Measurements from ENCODE around the gene CEACAM18. TPM values are rescaled to one million over a fixed set of nuclear protein-coding genes. Genes with fewer than 3 reads are reported as not detected.
A peak's percentile ranks its signal among the peaks of the same experiment; 100 is the strongest.

The CEACAM18 gene
- total RNA-seq, 2 experiments from 2014 or later: not detected

GRCh38 chr19:51448011-51448410, 30.3 kb upstream of the CEACAM18 start:
- H3K36me3 Mint-ChIP-seq: peaks cover 27% of the 10 kb centered on the region
- POLR2A ChIA-PET: interaction anchor here (1.0 kb wide), 1 partner anchor 80 kb away, joined by 3 read pairs; no protein-coding TSS in a partner anchor
- H3K27me3 Mint-ChIP-seq: no peaks in the 10 kb centered on the region
- H3K9me3 Mint-ChIP-seq: peaks cover 52% of the 10 kb centered on the region
- peak overlapping the region; percentile 51 for H3K4me3 Mint-ChIP-seq
- H3K27ac Mint-ChIP-seq: peak overlapping the region; percentile 93
- CTCF ChIA-PET: interaction anchor here (1.4 to 3.3 kb wide), 2 partner anchors 25 to 68 kb away, joined by 4 to 15 read pairs; no protein-coding TSS in a partner anchor
- H3K4me1 Mint-ChIP-seq (ENCODE audit: low read depth): peaks cover 53% of the 10 kb centered on the region
- intact Hi-C loops (cut with micrococcal nuclease): loop anchor here (2.0 to 5.0 kb wide), 3 partner anchors 25 to 336 kb away; no protein-coding TSS in a partner anchor
- DNase-seq: no peak

DNA sequence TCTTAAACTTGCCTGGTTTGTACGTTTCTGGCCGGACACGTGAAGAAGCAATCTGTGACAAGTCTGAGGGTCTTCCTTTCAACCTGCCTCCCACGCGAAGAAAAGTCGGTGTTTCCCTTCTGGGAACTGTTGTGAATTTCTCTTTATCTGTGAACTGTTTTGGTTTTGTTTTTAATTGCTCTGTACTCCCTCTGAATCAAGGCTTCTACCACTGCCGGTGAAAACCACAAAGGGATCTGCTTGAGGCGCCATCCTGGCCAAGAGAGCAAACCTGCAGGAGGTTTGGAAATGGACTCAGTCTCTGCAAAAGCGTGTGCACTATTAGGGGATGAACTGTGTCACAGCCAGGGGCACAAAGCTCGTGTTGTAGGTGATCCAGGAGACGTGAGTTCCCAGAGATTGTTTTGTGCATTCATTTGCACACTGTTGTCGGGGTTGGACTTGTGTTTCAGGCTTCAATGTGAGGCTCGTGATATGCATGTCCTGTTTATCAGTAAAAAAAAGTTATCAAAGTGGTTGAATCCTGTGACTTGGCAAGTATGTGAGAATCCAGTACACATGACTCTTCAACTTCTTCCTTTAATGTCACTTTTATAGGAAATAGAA, 29.8 kb upstream of the CEACAM18 start:
- Mint-ChIP-seq H3K27me3 (no peaks in the 10 kb centered on the region), H3K36me3 (peaks cover 24% of the 10 kb centered on the region), H3K4me1 (ENCODE audit: low read depth) (peaks cover 49% of the 10 kb centered on the region), H3K9me3 (peaks cover 52% of the 10 kb centered on the region), H3K4me3 (peak overlapping the region; percentile 51), H3K27ac (peak overlapping the region; percentile 93)
- peak; percentile 80 for DNase-seq
- intact Hi-C loops (cut with micrococcal nuclease): loop anchor here (2.0 to 5.0 kb wide), 3 partner anchors 24 to 336 kb away; no protein-coding TSS in a partner anchor
- ChIA-PET POLR2A (interaction anchor here (1.0 to 1.1 kb wide), 2 partner anchors 9 to 81 kb away, joined by 3 read pairs; no protein-coding TSS in a partner anchor), CTCF (interaction anchor here (0.7 to 3.3 kb wide), 4 partner anchors 8 to 209 kb away, joined by 3 to 15 read pairs (median 4); no protein-coding TSS in a partner anchor)

DNA sequence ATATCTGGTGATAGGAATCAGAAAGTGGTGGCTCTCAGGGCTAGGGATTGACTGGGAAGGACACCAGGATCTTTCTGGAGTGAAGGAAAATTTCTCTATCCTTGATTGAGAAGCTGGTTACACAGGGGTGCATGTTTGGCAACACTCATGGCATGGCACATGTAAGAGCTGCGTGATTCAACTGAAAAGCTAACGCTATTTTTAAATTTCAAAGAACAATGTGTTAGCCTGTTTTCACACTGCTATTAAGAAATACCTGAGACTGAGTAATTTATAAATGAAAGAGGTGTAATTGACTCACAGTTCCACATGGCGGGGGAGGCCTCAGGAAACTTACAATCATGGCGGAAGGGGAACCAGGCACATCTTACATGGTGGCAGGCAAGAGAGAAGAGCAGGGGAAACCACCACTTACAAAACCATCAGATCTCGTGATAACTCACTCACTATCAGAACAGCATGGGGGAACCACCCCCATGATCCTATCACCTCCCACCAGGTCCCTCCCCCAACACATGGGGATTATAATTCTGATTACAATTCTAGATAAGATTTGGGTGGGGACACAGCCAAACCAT, 27.5 kb upstream of the CEACAM18 start:
- CTCF ChIA-PET: interaction anchor here (0.7 to 1.7 kb wide), 4 partner anchors 9 to 29 kb away, joined by 3 to 7 read pairs (median 3); no protein-coding TSS in a partner anchor
- peak overlapping the region; percentile 83 for H3K27ac Mint-ChIP-seq
- POLR2A ChIA-PET: interaction anchor here (1.0 to 1.4 kb wide), 2 partner anchors 10 to 11 kb away, joined by 3 to 4 read pairs; no protein-coding TSS in a partner anchor

DNA sequence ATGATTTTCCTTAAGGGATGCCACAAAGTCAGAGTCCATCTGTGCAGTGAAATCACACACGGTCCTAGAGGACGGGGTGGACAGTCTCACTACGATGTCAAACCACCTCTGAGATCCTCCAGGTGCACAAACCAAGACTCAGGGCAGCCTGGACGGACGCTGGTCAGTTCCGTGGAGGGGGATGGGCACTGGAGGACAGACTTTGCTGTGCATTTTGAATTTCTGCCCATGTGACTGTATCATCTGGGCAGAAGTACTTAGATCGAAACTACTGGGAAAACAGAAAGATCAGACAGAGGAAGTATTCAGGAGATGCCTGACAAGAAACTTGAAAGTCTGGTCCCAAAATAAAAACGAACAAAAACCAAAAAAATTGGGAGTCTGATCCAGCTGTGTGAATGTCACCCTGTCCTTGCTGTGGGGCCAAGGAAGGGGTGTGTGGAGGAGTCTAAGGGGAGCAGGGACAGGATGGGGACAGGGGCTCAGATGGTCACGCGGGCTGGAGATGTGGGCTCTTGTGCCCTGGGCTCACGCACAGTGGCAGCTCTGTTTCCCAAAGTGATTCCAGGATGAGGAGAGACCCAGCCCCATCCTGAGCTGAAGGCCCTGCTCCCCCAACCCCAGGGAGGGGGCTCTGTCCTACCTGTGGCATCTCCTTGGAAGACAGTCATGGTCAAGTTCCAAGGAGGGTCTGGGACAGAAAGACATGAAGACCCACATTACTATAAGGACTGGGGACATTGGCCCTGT, 21.6 kb upstream of the CEACAM18 start:
- H3K36me3 Mint-ChIP-seq: peaks cover 6% of the 10 kb centered on the region
- H3K27me3 Mint-ChIP-seq: peaks cover 10% of the 10 kb centered on the region
- CTCF ChIA-PET: interaction anchor here (1.7 kb wide), 1 partner anchor 16 kb away, joined by 6 read pairs; no protein-coding TSS in a partner anchor
- no peak overlapping the region for H3K4me3 Mint-ChIP-seq
- no peak overlapping the region for H3K27ac Mint-ChIP-seq
- intact Hi-C loops (cut with micrococcal nuclease): no loop called here
- H3K4me1 Mint-ChIP-seq (ENCODE audit: low read depth): peaks cover 6% of the 10 kb centered on the region
- no peak for DNase-seq
- POLR2A ChIA-PET: no interaction called here
- H3K9me3 Mint-ChIP-seq: peaks cover 9% of the 10 kb centered on the region

More for the DNA sequence above, 27.5 kb upstream of the CEACAM18 start:
- Mint-ChIP-seq H3K27me3 (no peaks in the 10 kb centered on the region), H3K36me3 (peaks cover 21% of the 10 kb centered on the region), H3K4me1 (ENCODE audit: low read depth) (peaks cover 41% of the 10 kb centered on the region), H3K9me3 (peaks cover 46% of the 10 kb centered on the region), H3K4me3 (no peak overlapping the region)
- peak; percentile 75 for DNase-seq
- intact Hi-C loops (cut with micrococcal nuclease): loop anchor here (1.0 kb wide), 1 partner anchor 10 kb away; no protein-coding TSS in a partner anchor

- peaks cover 14% of the 10 kb centered on the region for H3K27me3 Mint-ChIP-seq
These were observed 20.9 kb upstream of the CEACAM18 start for GRCh38 chr19:51457351-51458013.

GRCh38 chr19:51458051-51458645, 20.2 kb upstream of the CEACAM18 start, which contains the start of gene SIGLEC8:
SIGLEC8 (minus strand) TSS chr19:51458454; CDS start chr19:51458387, 67 bp downstream.
- Mint-ChIP-seq H3K27me3 (peaks cover 19% of the 10 kb centered on the region), H3K9me3 (no peaks in the 10 kb centered on the region), H3K36me3 (no peaks in the 10 kb centered on the region), H3K4me3 (no peak within 1 kb of the TSS), H3K4me1 (ENCODE audit: low read depth) (peaks cover 9% of the 10 kb centered on the region), H3K27ac (no peak within 1 kb of the TSS)
- POLR2A ChIA-PET: no interaction called here
- intact Hi-C loops (cut with micrococcal nuclease): no loop called here
- no peak for DNase-seq
- CTCF ChIA-PET: interaction anchor here (1.7 kb wide), 1 partner anchor 15 kb away, joined by 6 read pairs; no protein-coding TSS in a partner anchor

More at GRCh38 chr19:51457351-51458013, 20.9 kb upstream of the CEACAM18 start:
- ChIA-PET CTCF (interaction anchor here (1.7 kb wide), 1 partner anchor 15 kb away, joined by 6 read pairs; no protein-coding TSS in a partner anchor), POLR2A (no interaction called here)
- no peak for DNase-seq
- Mint-ChIP-seq H3K27ac (no peak overlapping the region), H3K4me3 (no peak overlapping the region), H3K36me3 (peaks cover under 1% of the 10 kb centered on the region), H3K9me3 (peaks cover under 1% of the 10 kb centered on the region), H3K4me1 (ENCODE audit: low read depth) (peaks cover 6% of the 10 kb centered on the region)
- intact Hi-C loops (cut with micrococcal nuclease): no loop called here

DNA sequence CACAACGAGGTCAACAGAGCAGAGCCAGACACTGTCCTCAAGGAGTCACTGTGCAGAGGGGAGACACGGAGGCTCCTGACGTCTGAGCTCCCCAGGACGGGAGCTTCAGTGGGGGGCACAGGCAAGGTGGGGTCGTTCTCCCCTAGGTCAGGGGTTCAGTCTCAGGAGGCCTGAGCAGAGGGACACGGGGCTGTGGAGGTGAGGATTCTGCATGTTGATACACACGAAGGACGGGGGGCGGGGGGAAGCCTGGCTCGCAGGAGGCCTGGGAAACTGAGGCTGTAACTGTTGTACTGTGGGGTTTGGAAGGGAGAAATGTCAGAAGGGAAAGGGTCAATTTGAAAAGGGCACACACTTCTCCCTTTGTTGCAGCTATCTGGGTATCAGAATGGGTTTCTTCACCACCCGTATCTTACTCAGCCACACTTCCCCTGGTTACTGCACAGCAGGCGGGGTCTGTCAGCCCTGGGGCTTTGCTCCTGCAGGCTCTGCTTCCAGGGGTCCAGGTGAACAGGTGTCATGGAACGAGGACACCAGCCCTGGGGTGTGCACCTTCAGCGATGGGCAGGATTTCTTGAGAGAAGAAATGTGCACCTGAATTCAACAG, 19.3 kb upstream of the CEACAM18 start:
- no peak overlapping the region for H3K27ac Mint-ChIP-seq
- DNase-seq: no peak
- intact Hi-C loops (cut with micrococcal nuclease): no loop called here
- H3K36me3 Mint-ChIP-seq: no peaks in the 10 kb centered on the region
- H3K4me3 Mint-ChIP-seq: no peak overlapping the region
- ChIA-PET CTCF (no interaction called here), POLR2A (no interaction called here)
- H3K4me1 Mint-ChIP-seq (ENCODE audit: low read depth): peaks cover 14% of the 10 kb centered on the region
- H3K27me3 Mint-ChIP-seq: peaks cover 22% of the 10 kb centered on the region
- H3K9me3 Mint-ChIP-seq: no peaks in the 10 kb centered on the region

- H3K27me3 Mint-ChIP-seq: peaks cover 31% of the 10 kb centered on the region
- CTCF ChIA-PET: interaction anchor here (0.7 to 4.1 kb wide), 3 partner anchors 13 to 55 kb away, joined by 3 to 25 read pairs (median 4); no protein-coding TSS in a partner anchor
- peaks cover 1% of the 10 kb centered on the region for H3K36me3 Mint-ChIP-seq
- intact Hi-C loops (cut with micrococcal nuclease): no loop called here
- DNase-seq: no peak
- no peaks in the 10 kb centered on the region for H3K9me3 Mint-ChIP-seq
- H3K4me3 Mint-ChIP-seq: no peak overlapping the region
- H3K4me1 Mint-ChIP-seq (ENCODE audit: low read depth): peaks cover 18% of the 10 kb centered on the region
- H3K27ac Mint-ChIP-seq: no peak overlapping the region
- POLR2A ChIA-PET: no interaction called here
These were observed 18.0 kb upstream of the CEACAM18 start for GRCh38 chr19:51460164-51460992.

DNA sequence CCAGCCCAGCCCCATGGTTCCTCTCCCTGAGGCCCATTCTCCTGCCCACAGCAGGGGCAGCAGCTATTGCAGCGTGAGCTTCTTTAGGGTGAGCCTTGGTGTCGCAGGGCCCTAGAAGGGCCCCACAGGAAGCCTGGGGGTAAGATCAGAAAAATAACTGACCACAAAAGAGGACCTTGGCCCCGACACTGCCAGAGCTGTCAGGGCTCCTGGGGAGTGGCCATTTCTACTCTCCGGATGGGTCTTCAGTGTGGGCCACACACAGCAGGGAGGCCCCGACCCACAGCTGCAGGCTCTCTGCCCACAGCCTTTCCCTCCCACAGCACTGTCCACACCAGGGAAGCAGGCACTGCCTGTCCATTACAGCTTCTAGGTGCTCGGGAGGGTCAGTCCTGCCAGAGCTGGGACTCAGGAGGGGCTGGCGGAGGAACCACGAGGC, 16.6 kb upstream of the CEACAM18 start:
- no peak for DNase-seq
- intact Hi-C loops (cut with micrococcal nuclease): no loop called here
- CTCF ChIA-PET: interaction anchor here (2.3 to 4.1 kb wide), 2 partner anchors 12 to 41 kb away, joined by 8 to 25 read pairs; no protein-coding TSS in a partner anchor
- Mint-ChIP-seq H3K27ac (no peak overlapping the region), H3K4me1 (ENCODE audit: low read depth) (peaks cover 21% of the 10 kb centered on the region), H3K4me3 (no peak overlapping the region), H3K36me3 (peaks cover 1% of the 10 kb centered on the region), H3K9me3 (no peaks in the 10 kb centered on the region), H3K27me3 (peaks cover 34% of the 10 kb centered on the region)
- POLR2A ChIA-PET: no interaction called here

DNA sequence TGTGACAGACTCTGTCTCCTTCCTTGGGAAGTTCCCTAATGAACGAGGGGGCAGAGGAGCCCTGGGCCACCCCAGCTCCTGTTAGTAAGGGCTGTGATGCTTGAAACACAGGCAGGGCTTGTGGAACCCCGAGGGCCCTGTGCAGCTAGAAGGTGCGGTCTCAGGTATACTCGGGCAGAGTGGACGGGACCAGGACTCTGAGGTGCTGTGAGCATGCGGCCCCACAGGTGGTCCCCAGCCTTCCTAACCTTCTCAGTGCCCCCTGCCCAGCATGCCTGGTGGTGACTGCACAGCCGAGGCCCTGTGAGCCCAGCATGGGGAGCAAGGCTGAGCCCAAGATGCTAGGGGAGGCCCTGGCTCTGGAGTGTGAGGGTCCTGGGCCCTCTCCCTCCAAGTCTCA, 16.1 kb upstream of the CEACAM18 start:
- peaks cover 24% of the 10 kb centered on the region for H3K4me1 Mint-ChIP-seq (ENCODE audit: low read depth)
- H3K27ac Mint-ChIP-seq: no peak overlapping the region
- H3K4me3 Mint-ChIP-seq: no peak overlapping the region
- H3K27me3 Mint-ChIP-seq: peaks cover 37% of the 10 kb centered on the region
- DNase-seq: no peak
- ChIA-PET POLR2A (no interaction called here), CTCF (interaction anchor here (2.3 to 4.1 kb wide), 2 partner anchors 11 to 41 kb away, joined by 8 to 25 read pairs; no protein-coding TSS in a partner anchor)
- intact Hi-C loops (cut with micrococcal nuclease): no loop called here
- peaks cover 1% of the 10 kb centered on the region for H3K36me3 Mint-ChIP-seq
- H3K9me3 Mint-ChIP-seq: no peaks in the 10 kb centered on the region

All from activated CD4-positive, alpha-beta memory T cell treated with anti-CD3 and anti-CD28 coated beads for 36 hours (primary cell).